Measurements from ENCODE around the gene CRCP. TPM values are rescaled to one million over a fixed set of nuclear protein-coding genes. Genes with fewer than 3 reads are reported as not detected.
"Not testable (repeated sequence)": the region's sequence is repeated elsewhere in the genome, so short reads cannot be mapped to it uniquely, and the experiment has no call there.

The CRCP gene
- total RNA-seq, 1 experiment from 2014 or later: 42.5 TPM

GRCh38 chr7:66167773-66168387, 53.2 kb downstream of the CRCP start:
- ChIA-PET POLR2A (ENCODE audit: low non-redundant PET) (no interaction called here), CTCF (no interaction called here)
- TF ChIP-seq EZH2 (IDR thresholded peaks at IDR 0.05; ENCODE audit: borderline replicate concordance, low read depth, low read length, poor library complexity, severe bottlenecking) (no peak), CTCF (conservative IDR thresholded peaks at IDR 0.05; ENCODE audit: low read depth, low read length) (no peak)
- no peaks in the 10 kb centered on the region for H3K4me1 ChIP-seq (ENCODE audit: insufficient read depth, low read length, poor library complexity, severe bottlenecking)
- no TSS peak for BruUV-seq (replicated peaks)
- DNase-seq (ENCODE audit: low spot score): no peak
- H3K27ac ChIP-seq (ENCODE audit: low read depth, low read length, poor library complexity, severe bottlenecking): no peak overlapping the region
- no peaks in the 10 kb centered on the region for H3K9me3 ChIP-seq (ENCODE audit: low read depth, low read length, poor library complexity, severe bottlenecking)
- intact Hi-C loops (cut with micrococcal nuclease; ENCODE audit: unreplicated experiment): no loop called here
- no peak overlapping the region for H3K4me3 ChIP-seq (ENCODE audit: low read depth, low read length, poor library complexity, severe bottlenecking)
- H3K36me3 ChIP-seq (ENCODE audit: insufficient read depth, low read length, poor library complexity, severe bottlenecking): no peaks in the 10 kb centered on the region
- no peaks in the 10 kb centered on the region for H3K27me3 ChIP-seq (replicated peaks; ENCODE audit: insufficient read depth, low read depth, low read length, poor library complexity)

GRCh38 chr7:66169616-66170015, 55.0 kb downstream of the CRCP start:
- Histone ChIP-seq H3K36me3 (ENCODE audit: insufficient read depth, low read length, poor library complexity, severe bottlenecking) (no peaks in the 10 kb centered on the region), H3K4me1 (ENCODE audit: insufficient read depth, low read length, poor library complexity, severe bottlenecking) (no peaks in the 10 kb centered on the region), H3K4me3 (ENCODE audit: low read depth, low read length, poor library complexity, severe bottlenecking) (no peak overlapping the region), H3K27ac (ENCODE audit: low read depth, low read length, poor library complexity, severe bottlenecking) (no peak overlapping the region), H3K27me3 (replicated peaks; ENCODE audit: insufficient read depth, low read depth, low read length, poor library complexity) (no peaks in the 10 kb centered on the region), H3K9me3 (ENCODE audit: low read depth, low read length, poor library complexity, severe bottlenecking) (no peaks in the 10 kb centered on the region)
- no peak for DNase-seq (ENCODE audit: low spot score)
- TF ChIP-seq EZH2 (IDR thresholded peaks at IDR 0.05; ENCODE audit: borderline replicate concordance, low read depth, low read length, poor library complexity, severe bottlenecking) (no peak), CTCF (conservative IDR thresholded peaks at IDR 0.05; ENCODE audit: low read depth, low read length) (no peak)
- intact Hi-C loops (cut with micrococcal nuclease; ENCODE audit: unreplicated experiment): no loop called here
- POLR2A ChIA-PET (ENCODE audit: low non-redundant PET): no interaction called here
- CTCF ChIA-PET: no interaction called here
- no TSS peak for BruUV-seq (replicated peaks)

GRCh38 chr7:66170309-66171231, 55.9 kb downstream of the CRCP start:
- H3K27ac ChIP-seq (ENCODE audit: low read depth, low read length, poor library complexity, severe bottlenecking): no peak overlapping the region
- DNase-seq (ENCODE audit: low spot score): no peak
- TF ChIP-seq EZH2 (IDR thresholded peaks at IDR 0.05; ENCODE audit: borderline replicate concordance, low read depth, low read length, poor library complexity, severe bottlenecking) (no peak), CTCF (conservative IDR thresholded peaks at IDR 0.05; ENCODE audit: low read depth, low read length) (no peak)
- intact Hi-C loops (cut with micrococcal nuclease; ENCODE audit: unreplicated experiment): no loop called here
- CTCF ChIA-PET: no interaction called here
- no peaks in the 10 kb centered on the region for H3K4me1 ChIP-seq (ENCODE audit: insufficient read depth, low read length, poor library complexity, severe bottlenecking)
- no peaks in the 10 kb centered on the region for H3K36me3 ChIP-seq (ENCODE audit: insufficient read depth, low read length, poor library complexity, severe bottlenecking)
- H3K4me3 ChIP-seq (ENCODE audit: low read depth, low read length, poor library complexity, severe bottlenecking): no peak overlapping the region
- POLR2A ChIA-PET (ENCODE audit: low non-redundant PET): no interaction called here
- H3K27me3 ChIP-seq (replicated peaks; ENCODE audit: insufficient read depth, low read depth, low read length, poor library complexity): no peaks in the 10 kb centered on the region
- H3K9me3 ChIP-seq (ENCODE audit: low read depth, low read length, poor library complexity, severe bottlenecking): no peaks in the 10 kb centered on the region
- BruUV-seq (replicated peaks): no TSS peak

GRCh38 chr7:66172536-66173401, 58.1 kb downstream of the CRCP start:
- H3K27me3 ChIP-seq (replicated peaks; ENCODE audit: insufficient read depth, low read depth, low read length, poor library complexity); H3K4me1 ChIP-seq (ENCODE audit: insufficient read depth, low read length, poor library complexity, severe bottlenecking); BruUV-seq (replicated peaks); H3K4me3 ChIP-seq (ENCODE audit: low read depth, low read length, poor library complexity, severe bottlenecking); CTCF ChIA-PET; H3K27ac ChIP-seq (ENCODE audit: low read depth, low read length, poor library complexity, severe bottlenecking); intact Hi-C loops (cut with micrococcal nuclease; ENCODE audit: unreplicated experiment); H3K9me3 ChIP-seq (ENCODE audit: low read depth, low read length, poor library complexity, severe bottlenecking); DNase-seq (ENCODE audit: low spot score); POLR2A ChIA-PET (ENCODE audit: low non-redundant PET); H3K36me3 ChIP-seq (ENCODE audit: insufficient read depth, low read length, poor library complexity, severe bottlenecking): not testable (repeated sequence)

Data from A673 (cell line).